ENCODE data around the gene NPB. TPM values are rescaled to one million over a fixed set of nuclear protein-coding genes. Genes with fewer than 3 reads are reported as not detected.

Gene NPB
- total RNA-seq, 4 donors from 2014 or later, result 0.41 TPM; not detected in 3

- Histone ChIP-seq H3K27ac (peak overlapping the region in 2 of 4 donors; percentile 7 to 89), H3K27me3 (no peaks in the 10 kb centered on the region), H3K36me3 (peaks cover 0 to 7% (median 1%) of the 10 kb centered on the region in 4 donors), H3K9me3 (no peaks in the 10 kb centered on the region), H3K4me3 (no peak overlapping the region), H3K4me1 (peaks cover 34 to 90% (median 76%) of the 10 kb centered on the region in 4 donors)
- TF ChIP-seq EP300 (IDR thresholded peaks at IDR 0.05; ENCODE audit: low read depth) (no peak), POLR2AphosphoS5 (IDR thresholded peaks at IDR 0.05) (no peak), CTCF (IDR thresholded peaks at IDR 0.05) (no peak), POLR2A (IDR thresholded peaks at IDR 0.05) (no peak)
- WGBS, 2 donors (ENCODE audit: low coverage in 1 of 2), result 74 to 85% methylated on average over 5 to 33 of the region's 33 CpGs
- intact Hi-C loops (cut with DNase I; ENCODE audit: low total_unique reads), result no loop called here
- in situ Hi-C loops (cut with MboI; ENCODE audit: low pct_ligation_motif_present in 1 of 4, low pct_unique_long_range_greater_than_20kb in 1 of 4, low sequenced_read_pairs in 3 of 4), result no loop called here
- DNase-seq, result no peak
Observed at GRCh38 chr17:81920612-81921536, 18.8 kb downstream of the NPB start.

- intact Hi-C loops (cut with DNase I; ENCODE audit: low total_unique reads), result no loop called here
- peaks cover 38 to 89% (median 80%) of the 10 kb centered on the region in 4 donors for H3K4me1 ChIP-seq
- H3K4me3 ChIP-seq, result no peak overlapping the region
- no peak for DNase-seq
- in situ Hi-C loops (cut with MboI; ENCODE audit: low pct_ligation_motif_present in 1 of 4, low pct_unique_long_range_greater_than_20kb in 1 of 4, low sequenced_read_pairs in 3 of 4), result no loop called here
- H3K27me3 ChIP-seq, result no peaks in the 10 kb centered on the region
- peak overlapping the region in 2 of 4 donors; percentile 0 to 7 for H3K27ac ChIP-seq
- no peaks in the 10 kb centered on the region for H3K9me3 ChIP-seq
- no peak for TF ChIP-seq POLR2A (IDR thresholded peaks at IDR 0.05)
- TF ChIP-seq EP300 (IDR thresholded peaks at IDR 0.05; ENCODE audit: low read depth), result no peak
- TF ChIP-seq POLR2AphosphoS5 (IDR thresholded peaks at IDR 0.05), result no peak
- TF ChIP-seq CTCF (IDR thresholded peaks at IDR 0.05), result no peak
- 81 to 84% methylated on average over 3 of the region's 3 CpGs for WGBS, 2 donors (ENCODE audit: low coverage in 1 of 2)
- H3K36me3 ChIP-seq, result peaks cover 0 to 7% (median 1%) of the 10 kb centered on the region in 4 donors
Observed at GRCh38 chr17:81921537-81921862, 19.5 kb downstream of the NPB start.

- H3K27me3 ChIP-seq, result no peaks in the 10 kb centered on the region
- H3K36me3 ChIP-seq, result peaks cover 0 to 7% (median 1%) of the 10 kb centered on the region in 4 donors
- WGBS, 2 donors (ENCODE audit: low coverage in 1 of 2), result 95% methylated on average over 7 to 23 of the region's 23 CpGs
- TF ChIP-seq POLR2AphosphoS5 (IDR thresholded peaks at IDR 0.05) (no peak), EP300 (IDR thresholded peaks at IDR 0.05; ENCODE audit: low read depth) (no peak), CTCF (IDR thresholded peaks at IDR 0.05) (no peak), POLR2A (IDR thresholded peaks at IDR 0.05) (no peak)
- peaks cover 32 to 83% (median 74%) of the 10 kb centered on the region in 4 donors for H3K4me1 ChIP-seq
- no peak overlapping the region for H3K4me3 ChIP-seq
- in situ Hi-C loops (cut with MboI; ENCODE audit: low pct_ligation_motif_present in 1 of 4, low pct_unique_long_range_greater_than_20kb in 1 of 4, low sequenced_read_pairs in 3 of 4), result no loop called here
- DNase-seq, result no peak
- H3K9me3 ChIP-seq, result no peaks in the 10 kb centered on the region
- intact Hi-C loops (cut with DNase I; ENCODE audit: low total_unique reads), result no loop called here
- peak overlapping the region in 3 of 4 donors; percentile 75 to 99 (median 97) for H3K27ac ChIP-seq
Observed at GRCh38 chr17:81921996-81922565, 20.0 kb downstream of the NPB start.

- in situ Hi-C loops (cut with MboI; ENCODE audit: low pct_ligation_motif_present in 1 of 4, low pct_unique_long_range_greater_than_20kb in 1 of 4, low sequenced_read_pairs in 3 of 4), result no loop called here
- no peaks in the 10 kb centered on the region for H3K27me3 ChIP-seq
- H3K27ac ChIP-seq, result peak overlapping the region; percentile 71 to 99 (median 86)
- H3K4me1 ChIP-seq, result peaks cover 32 to 79% (median 70%) of the 10 kb centered on the region in 4 donors
- peak overlapping the region in 2 of 4 donors; percentile 21 to 37 for H3K4me3 ChIP-seq
- no peak for DNase-seq
- H3K9me3 ChIP-seq, result no peaks in the 10 kb centered on the region
- no peak for TF ChIP-seq POLR2A (IDR thresholded peaks at IDR 0.05)
- TF ChIP-seq EP300 (IDR thresholded peaks at IDR 0.05; ENCODE audit: low read depth), result no peak
- TF ChIP-seq POLR2AphosphoS5 (IDR thresholded peaks at IDR 0.05), result no peak
- no peak for TF ChIP-seq CTCF (IDR thresholded peaks at IDR 0.05)
- 92 to 100% methylated on average over 1 to 53 of the region's 58 CpGs for WGBS, 2 donors (ENCODE audit: low coverage in 1 of 2)
- peaks cover 0 to 7% (median 1%) of the 10 kb centered on the region in 4 donors for H3K36me3 ChIP-seq
- intact Hi-C loops (cut with DNase I; ENCODE audit: low total_unique reads), result no loop called here
Observed at GRCh38 chr17:81922566-81923301, 20.7 kb downstream of the NPB start.

Data from transverse colon (tissue), 4 donors.